SK-N-SH (cell line): Measurements from ENCODE around the gene JAG2. TPM values are rescaled to one million over a fixed set of nuclear protein-coding genes. Genes with fewer than 3 reads are reported as not detected.

Source experiments
- CTCF ChIA-PET: fragments of 300-600, 350-600 bp; formaldehyde crosslinking; extraction: SDS; loops from one replicate; lab custom pipeline; 2021; lab: Yijun Ruan, JAX
- POLR2A ChIA-PET: fragments of 350-600 bp; sonication (Branson Sonifier 250); formaldehyde crosslinking; extraction: SDS; loops from one replicate; lab custom pipeline; 2020; ENCODE audit warnings: antibody characterized with exemption, inconsistent platforms; lab: Yijun Ruan, JAX
- DNase-seq: peaks from one replicate; pipeline ENCODE4 v3.0.0; 2012
- H2AFZ ChIP-seq: fragments of 200-600 bp; sonication (generic); 2 replicates; pipeline ENCODE4 v1.8.1; 2016; ENCODE audit warnings: antibody characterized with exemption, mild to moderate bottlenecking, low read depth
- H3F3A ChIP-seq: fragments of 200-600 bp; sonication (generic); replicated peaks from 2 replicates; pipeline ENCODE3; 2016; ENCODE audit warnings: antibody characterized with exemption, mild to moderate bottlenecking; ENCODE audit not compliant: insufficient read depth
- H3K27ac ChIP-seq, 2 experiments: fragments of 200-500 bp in 1 of 2; fragments of 200-600 bp in 1 of 2; sonication (Bioruptor generic) in 1 of 2; sonication (generic), shearing (Covaris generic) in 1 of 2; 2 replicates each; pipeline versions ENCODE4 v1.5.1 to v1.6.1; 2014 to 2016; ENCODE audit warnings: low read depth in 2 of 2, inconsistent platforms in 1 of 2, low read length in 1 of 2, mild to moderate bottlenecking in 1 of 2, mixed read lengths in 1 of 2
- H3K27me3 ChIP-seq: fragments of 200-600 bp; sonication (generic), shearing (Covaris generic); 2 replicates; pipeline ENCODE4 v1.6.1; 2016; ENCODE audit warnings: mixed run types; ENCODE audit not compliant: insufficient read depth
- H3K36me3 ChIP-seq, 2 experiments: fragments of 200-500 bp in 1 of 2; fragments of 200-600 bp in 1 of 2; sonication (Bioruptor generic) in 1 of 2; sonication (generic) in 1 of 2; replicated peaks in 1 of 2; 2 replicates each; pipeline versions ENCODE3 to v1.5.1; 2014 to 2016; ENCODE audit warnings: low read length in 1 of 2, mild to moderate bottlenecking in 1 of 2; ENCODE audit not compliant: insufficient read depth in 2 of 2, control insufficient read depth in 1 of 2
- H3K4me1 ChIP-seq, 2 experiments: fragments of 200-500 bp in 1 of 2; fragments of 200-600 bp in 1 of 2; sonication (Bioruptor generic) in 1 of 2; sonication (generic), shearing (Covaris generic) in 1 of 2; 2 replicates each; pipeline versions ENCODE4 v1.5.1 to v1.6.1; 2014 to 2016; ENCODE audit warnings: low read depth in 1 of 2, low read length in 1 of 2, mixed run types in 1 of 2; ENCODE audit not compliant: insufficient read depth in 2 of 2, control insufficient read depth in 1 of 2
- H3K4me2 ChIP-seq: fragments of 200-600 bp; sonication (generic), shearing (Covaris generic); 2 replicates; pipeline ENCODE4 v1.6.1; 2017; ENCODE audit warnings: mixed run types
- H3K4me3 ChIP-seq, 2 experiments: fragments of 200-500 bp in 1 of 2; fragments of 200-600 bp in 1 of 2; sonication (Bioruptor generic) in 1 of 2; sonication (generic), shearing (Covaris generic) in 1 of 2; 2 replicates each; pipeline versions ENCODE4 v1.5.1 to v1.8.1; 2014 to 2016; ENCODE audit warnings: low read depth in 2 of 2, inconsistent platforms in 1 of 2, low read length in 1 of 2, mild to moderate bottlenecking in 1 of 2, mixed read lengths in 1 of 2, moderate library complexity in 1 of 2
- H3K79me2 ChIP-seq: fragments of 200-600 bp; sonication (generic); 2 replicates; pipeline ENCODE4 v1.8.1; 2017; ENCODE audit warnings: mild to moderate bottlenecking; ENCODE audit not compliant: insufficient read depth
- H3K9ac ChIP-seq: fragments of 200-600 bp; sonication (generic); 2 replicates; pipeline ENCODE4 v1.6.1; 2017; ENCODE audit warnings: mixed run types
- H3K9me2 ChIP-seq: fragments of 200-600 bp; sonication (generic); 2 replicates; pipeline ENCODE4 v1.6.1; 2017; ENCODE audit warnings: mixed run types
- H3K9me3 ChIP-seq: fragments of 200-600 bp; sonication (generic); 2 replicates; pipeline ENCODE4 v1.6.1; 2017; ENCODE audit warnings: mixed run types, mild to moderate bottlenecking, moderate library complexity
- H4K20me1 ChIP-seq: fragments of 200-600 bp; sonication (generic); 2 replicates; pipeline ENCODE4 v1.6.1; 2017; ENCODE audit warnings: mild to moderate bottlenecking, mixed run types; ENCODE audit not compliant: insufficient read depth
- CHD2 ChIP-seq: fragments of 150-350 bp; IDR thresholded peaks from 2 replicates; pipeline ENCODE4 v1.6.1; 2018; ENCODE audit warnings: low read length; ENCODE audit not compliant: partially characterized antibody
- ELF1 ChIP-seq: IDR thresholded peaks from 2 replicates; pipeline ENCODE4 v1.4.0; 2012
- EP300 ChIP-seq, 2 experiments: IDR thresholded peaks; 2 replicates each; pipeline versions ENCODE4 v1.4.0 to v1.6.1; 2012; ENCODE audit warnings: borderline replicate concordance in 1 of 2, low read depth in 1 of 2, low read length in 1 of 2
- EZH2phosphoT487 ChIP-seq: fragments of 200-600 bp; sonication (generic); IDR thresholded peaks from 2 replicates; pipeline ENCODE4 v1.6.1; 2017; ENCODE audit warnings: low read depth, mixed run types, mild to moderate bottlenecking, antibody characterized with exemption, moderate library complexity, borderline replicate concordance
- FOSL2 ChIP-seq: IDR thresholded peaks from 2 replicates; pipeline ENCODE4 v1.4.0; 2012; ENCODE audit warnings: low read depth, mild to moderate bottlenecking, moderate library complexity, borderline replicate concordance
- FOXJ3 ChIP-seq: sonication (generic); formaldehyde crosslinking; IDR thresholded peaks from 2 replicates; pipeline ENCODE4 v1.5.1; 2020; ENCODE audit warnings: mild to moderate bottlenecking, missing genetic modification reagents
- FOXM1 ChIP-seq: IDR thresholded peaks from 2 replicates; pipeline ENCODE4 v1.4.0; 2012; ENCODE audit warnings: low read depth, mild to moderate bottlenecking
- GATA2 ChIP-seq: sonication (generic); formaldehyde crosslinking; IDR thresholded peaks from 2 replicates; pipeline ENCODE4 v1.5.0; 2020; ENCODE audit warnings: mild to moderate bottlenecking, missing genetic modification reagents
- NFIC ChIP-seq: IDR thresholded peaks from 2 replicates; pipeline ENCODE4 v1.4.0; 2012; ENCODE audit warnings: borderline replicate concordance
- NRF1 ChIP-seq: IDR thresholded peaks from 2 replicates; pipeline ENCODE4 v1.6.1; 2012; ENCODE audit warnings: low read depth, mild to moderate bottlenecking, low read length
- RAD21 ChIP-seq: IDR thresholded peaks from 2 replicates; pipeline ENCODE4 v1.6.1; 2012; ENCODE audit warnings: mild to moderate bottlenecking, low read length
- RCOR1 ChIP-seq: fragments of 150-350 bp; IDR thresholded peaks from 2 replicates; pipeline ENCODE4 v1.6.1; 2017; ENCODE audit warnings: antibody characterized with exemption, low read length
- RFX5 ChIP-seq: IDR thresholded peaks from 2 replicates; pipeline ENCODE4 v1.6.1; 2012; ENCODE audit warnings: mild to moderate bottlenecking, improper control_type of control experiment, low read length
- SIN3A ChIP-seq: IDR thresholded peaks from 2 replicates; pipeline ENCODE4 v1.6.1; 2012; ENCODE audit warnings: low read depth, mild to moderate bottlenecking, low read length, moderate library complexity, borderline replicate concordance
- TAF1 ChIP-seq: IDR thresholded peaks from 2 replicates; pipeline ENCODE4 v1.6.1; 2012; ENCODE audit warnings: low read depth, mild to moderate bottlenecking, low read length, moderate library complexity, borderline replicate concordance
- TCF12 ChIP-seq: IDR thresholded peaks from 2 replicates; pipeline ENCODE4 v1.4.0; 2012
- WGBS: methylation state at CpG from one replicate; pipeline ENCODE4 v1.1.6; 2017; ENCODE audit warnings: low lambda C conversion rate; 5-methylcytosine and 5-hydroxymethylcytosine counted together
- polyA plus RNA-seq, 3 experiments: library from polyadenylated mRNA; depleted of rRNA; stranded (reverse); fragments of >200 nt; gene quantifications; 2 replicates each; pipeline ENCODE4 v1.2.3, GENCODE V29; 2012
- TF ChIP-seq, protein P1 (sequence below): IDR thresholded peaks from 2 replicates; pipeline ENCODE4 v1.4.0; 2012; ENCODE audit warnings: low read depth, borderline replicate concordance
- TF ChIP-seq, protein P2 (sequence below): IDR thresholded peaks from 2 replicates; pipeline ENCODE4 v1.4.0; 2012; ENCODE audit warnings: low read depth, borderline replicate concordance

The JAG2 gene
- polyA plus RNA-seq, 1 of the 3 experiments (the other 2 are of a cell fraction): 1.7 TPM

DNA sequence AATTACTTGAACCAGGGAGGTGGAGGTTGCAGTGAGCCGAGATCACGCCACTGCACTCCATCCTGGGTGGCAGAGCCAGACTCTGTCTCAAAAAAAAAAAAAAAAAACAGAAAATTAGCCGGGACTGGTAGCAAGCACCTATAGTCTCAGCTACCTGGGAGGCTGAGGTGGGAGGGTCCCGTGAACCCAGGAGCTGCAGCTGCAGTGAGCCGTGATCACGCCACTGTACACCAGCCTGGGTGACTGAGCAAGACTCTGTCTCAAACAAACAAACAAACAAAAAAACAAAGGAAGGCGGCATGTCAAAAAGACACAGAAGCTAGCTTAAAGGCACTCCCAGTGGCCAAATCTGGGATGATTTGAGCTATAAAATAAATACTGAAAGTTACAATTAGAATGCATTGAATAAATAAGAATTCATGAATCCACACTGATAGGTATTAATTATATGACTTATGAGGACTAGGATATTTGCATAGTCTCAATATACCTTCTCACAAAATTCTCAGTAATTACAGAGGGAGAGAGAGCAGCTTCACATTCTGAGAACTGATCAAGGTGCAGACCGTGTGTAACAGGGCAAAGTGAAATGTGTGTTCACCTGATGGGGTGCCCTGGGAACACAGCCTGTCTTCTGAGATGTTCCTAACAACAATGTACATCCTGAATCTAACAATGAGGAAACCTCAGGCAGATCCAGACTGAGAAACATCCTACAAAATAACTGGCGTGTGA is 60.6 kb downstream of the JAG2 start:
- H2AFZ ChIP-seq: no peak overlapping the region
- no peak overlapping the region for H3K4me3 ChIP-seq
- no peaks in the 10 kb centered on the region for H3K9me3 ChIP-seq
- no peaks in the 10 kb centered on the region for H3K9me2 ChIP-seq
- no peaks in the 10 kb centered on the region for H4K20me1 ChIP-seq
- CTCF ChIA-PET: interaction anchor here (0.7 to 1.1 kb wide), 3 partner anchors 17 to 137 kb away, joined by 3 to 6 read pairs (median 3); no protein-coding TSS in a partner anchor
- TF ChIP-seq FOXM1: no peak
- TF ChIP-seq RFX5: no peak
- no peak for TF ChIP-seq EZH2phosphoT487
- no peak for TF ChIP-seq GATA2 (CRISPR knock-in tag)
- TF ChIP-seq CHD2: no peak
- TF ChIP-seq, protein P1, sequence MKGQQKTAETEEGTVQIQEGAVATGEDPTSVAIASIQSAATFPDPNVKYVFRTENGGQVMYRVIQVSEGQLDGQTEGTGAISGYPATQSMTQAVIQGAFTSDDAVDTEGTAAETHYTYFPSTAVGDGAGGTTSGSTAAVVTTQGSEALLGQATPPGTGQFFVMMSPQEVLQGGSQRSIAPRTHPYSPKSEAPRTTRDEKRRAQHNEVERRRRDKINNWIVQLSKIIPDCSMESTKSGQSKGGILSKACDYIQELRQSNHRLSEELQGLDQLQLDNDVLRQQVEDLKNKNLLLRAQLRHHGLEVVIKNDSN: no peak
- no peak for TF ChIP-seq EP300 (IDR thresholded peaks at IDR 0.05; ENCODE audit: borderline replicate concordance in 1 of 2, low read depth in 1 of 2, low read length in 1 of 2)
- no peak for TF ChIP-seq SIN3A
- no peak for TF ChIP-seq RCOR1
- TF ChIP-seq, protein P2, sequence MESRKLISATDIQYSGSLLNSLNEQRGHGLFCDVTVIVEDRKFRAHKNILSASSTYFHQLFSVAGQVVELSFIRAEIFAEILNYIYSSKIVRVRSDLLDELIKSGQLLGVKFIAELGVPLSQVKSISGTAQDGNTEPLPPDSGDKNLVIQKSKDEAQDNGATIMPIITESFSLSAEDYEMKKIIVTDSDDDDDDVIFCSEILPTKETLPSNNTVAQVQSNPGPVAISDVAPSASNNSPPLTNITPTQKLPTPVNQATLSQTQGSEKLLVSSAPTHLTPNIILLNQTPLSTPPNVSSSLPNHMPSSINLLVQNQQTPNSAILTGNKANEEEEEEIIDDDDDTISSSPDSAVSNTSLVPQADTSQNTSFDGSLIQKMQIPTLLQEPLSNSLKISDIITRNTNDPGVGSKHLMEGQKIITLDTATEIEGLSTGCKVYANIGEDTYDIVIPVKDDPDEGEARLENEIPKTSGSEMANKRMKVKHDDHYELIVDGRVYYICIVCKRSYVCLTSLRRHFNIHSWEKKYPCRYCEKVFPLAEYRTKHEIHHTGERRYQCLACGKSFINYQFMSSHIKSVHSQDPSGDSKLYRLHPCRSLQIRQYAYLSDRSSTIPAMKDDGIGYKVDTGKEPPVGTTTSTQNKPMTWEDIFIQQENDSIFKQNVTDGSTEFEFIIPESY: no peak
- no peak for TF ChIP-seq NRF1
- TF ChIP-seq TCF12: no peak
- TF ChIP-seq ELF1: no peak
- no peak for TF ChIP-seq FOSL2
- no peak for TF ChIP-seq TAF1
- TF ChIP-seq RAD21: no peak
- no peak for TF ChIP-seq NFIC
- TF ChIP-seq FOXJ3 (CRISPR knock-in tag): no peak
- no peaks in the 10 kb centered on the region for H3F3A ChIP-seq
- H3K79me2 ChIP-seq: no peaks in the 10 kb centered on the region
- H3K4me2 ChIP-seq: no peak overlapping the region
- H3K27ac ChIP-seq: no peak overlapping the region
- H3K4me1 ChIP-seq: no peaks in the 10 kb centered on the region
- 47% methylated on average over 9 of the region's 9 CpGs for WGBS
- H3K27me3 ChIP-seq: peaks cover 23% of the 10 kb centered on the region
- no peaks in the 10 kb centered on the region for H3K36me3 ChIP-seq
- DNase-seq: no peak
- no peak overlapping the region for H3K9ac ChIP-seq
- POLR2A ChIA-PET: no interaction called here
